GM18498 (cell line): ENCODE results near the gene GPR149.

ENCODE experiments used
- ATAC-seq: cut with Tn5 transposase; IDR thresholded peaks from one replicate; pipeline ENCODE4 v1.9.1; 2021; ENCODE audit warnings: mild to moderate bottlenecking, moderate library complexity; ENCODE audit not compliant: unreplicated experiment

Gene GPR149

DNA sequence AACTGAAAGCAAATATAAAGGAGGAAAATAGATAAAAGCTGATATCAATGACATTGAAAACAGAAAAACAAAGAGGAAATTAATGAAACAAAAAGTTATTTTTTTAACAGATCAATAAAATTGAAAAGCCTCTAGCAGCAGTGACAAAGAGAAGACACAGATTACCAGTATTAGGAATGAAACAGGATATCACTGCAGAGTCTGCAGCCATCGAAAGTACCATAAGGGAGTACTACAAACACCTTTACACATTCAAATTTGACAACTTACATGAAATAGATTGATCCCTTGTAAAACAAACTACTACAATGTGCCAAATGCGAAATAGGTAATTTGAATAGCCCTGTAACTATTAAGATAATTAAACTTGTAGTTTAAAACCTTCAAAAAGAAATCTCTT, 80.8 kb downstream of the GPR149 start:
- ATAC-seq = no peak

DNA sequence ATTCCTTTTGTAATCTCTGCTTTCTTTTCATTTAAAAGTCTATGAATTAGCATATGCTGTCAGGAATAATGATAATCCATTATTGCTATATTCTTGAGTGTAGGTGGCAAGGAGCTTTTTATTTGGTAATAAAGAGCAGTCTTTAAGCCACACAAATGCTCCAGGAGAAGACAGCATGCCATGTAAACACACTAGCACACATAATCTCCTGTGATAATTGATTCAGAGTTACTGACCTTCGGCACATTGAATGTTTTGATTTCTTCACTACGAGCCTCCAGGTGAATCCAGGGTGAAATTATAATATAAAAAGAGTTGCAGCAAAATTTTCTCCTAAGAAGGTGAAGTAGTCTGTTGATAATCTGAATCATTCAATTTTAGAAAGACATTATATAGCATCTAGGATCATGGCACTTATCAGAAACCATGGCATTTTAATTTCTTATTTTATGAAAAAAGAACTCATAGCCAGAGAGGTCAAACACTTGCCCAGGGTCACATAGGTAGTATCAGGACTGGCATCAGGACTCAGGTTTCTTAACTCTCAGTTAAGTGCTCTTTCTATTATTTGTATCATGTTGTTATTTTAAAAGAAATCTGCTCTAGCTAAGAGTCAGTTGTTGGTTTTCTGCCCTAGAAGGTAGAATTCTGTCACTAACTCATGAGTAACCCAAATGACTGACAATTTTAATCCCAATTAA, 84.4 kb downstream of the GPR149 start:
- ATAC-seq = no peak

DNA sequence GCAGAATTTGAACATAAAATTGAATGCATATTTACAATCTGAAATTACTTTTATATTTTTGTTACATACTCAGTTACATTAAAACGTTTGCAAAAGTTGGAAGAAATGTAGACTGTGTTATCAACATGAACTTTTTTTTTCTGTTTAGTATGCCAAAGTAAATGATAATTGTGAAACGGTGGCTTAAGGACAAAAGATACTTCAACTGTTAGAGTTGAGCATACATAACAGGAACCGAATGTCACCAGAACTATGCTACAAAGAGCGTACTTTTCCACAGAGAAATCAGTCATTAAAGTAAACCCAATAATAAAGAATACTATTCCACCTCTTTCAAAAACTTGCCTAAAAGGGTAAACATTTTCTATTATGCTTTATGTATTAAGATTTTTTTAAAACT, 91.4 kb downstream of the GPR149 start:
- no peak for ATAC-seq

DNA sequence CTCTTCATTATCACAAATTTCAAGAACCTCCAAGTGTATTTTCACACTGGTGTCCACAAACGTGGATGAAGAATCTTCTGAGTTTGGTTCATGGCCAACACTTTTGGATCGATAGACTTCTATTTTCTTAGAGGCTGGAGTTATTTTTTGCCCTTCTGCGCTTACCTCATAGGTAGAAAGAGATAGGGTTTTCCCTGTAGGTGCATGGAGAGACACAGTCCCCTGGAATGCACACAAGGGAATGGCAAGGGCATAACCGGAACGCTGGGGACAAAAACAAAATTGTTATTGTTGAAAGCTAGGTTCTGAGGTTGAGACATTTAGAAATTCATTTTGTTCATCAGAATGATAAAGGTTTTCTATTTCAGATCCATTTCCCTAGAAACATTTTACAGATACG, 92.0 kb downstream of the GPR149 start:
- no peak for ATAC-seq

DNA sequence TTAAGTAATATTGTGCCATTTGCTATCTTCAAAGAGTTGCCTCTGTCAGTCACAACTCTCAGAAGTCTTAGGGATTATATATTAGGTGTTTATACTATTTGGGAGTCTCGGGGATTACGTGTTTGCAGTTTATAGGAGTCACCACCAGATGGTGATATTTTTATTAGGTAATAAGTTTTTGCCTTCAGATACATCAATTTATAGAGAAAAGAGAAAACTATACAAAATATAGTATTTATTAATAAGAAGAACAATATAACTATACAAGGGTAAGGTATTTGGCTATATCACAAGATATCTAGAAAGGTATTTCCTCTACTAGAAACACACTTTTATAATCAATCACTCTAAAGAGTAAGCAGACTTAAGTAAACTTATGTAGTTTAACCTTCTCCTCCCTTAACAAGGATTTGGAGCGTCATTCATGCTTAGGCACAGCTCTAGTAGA, 95.0 kb downstream of the GPR149 start:
- ATAC-seq = peak; percentile 74

DNA sequence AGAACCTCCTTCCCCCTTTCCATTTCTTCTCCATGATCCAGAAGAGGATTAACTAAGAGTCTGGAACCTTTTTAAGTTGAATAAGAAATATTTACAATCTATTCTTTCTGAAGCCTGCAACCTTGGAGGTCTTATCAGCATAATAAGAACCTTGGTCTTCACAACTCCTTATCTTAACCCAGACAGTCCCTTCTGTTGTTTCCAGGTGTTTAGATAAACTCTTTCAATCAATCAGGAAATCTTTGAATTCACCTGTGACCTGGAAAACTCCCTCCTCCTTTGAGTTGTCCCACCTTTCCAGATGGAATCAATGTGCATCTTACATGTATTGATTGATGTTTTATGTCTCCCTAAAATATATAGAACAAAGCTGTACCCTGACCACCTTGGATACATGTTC, 102.1 kb downstream of the GPR149 start:
- no peak for ATAC-seq

DNA sequence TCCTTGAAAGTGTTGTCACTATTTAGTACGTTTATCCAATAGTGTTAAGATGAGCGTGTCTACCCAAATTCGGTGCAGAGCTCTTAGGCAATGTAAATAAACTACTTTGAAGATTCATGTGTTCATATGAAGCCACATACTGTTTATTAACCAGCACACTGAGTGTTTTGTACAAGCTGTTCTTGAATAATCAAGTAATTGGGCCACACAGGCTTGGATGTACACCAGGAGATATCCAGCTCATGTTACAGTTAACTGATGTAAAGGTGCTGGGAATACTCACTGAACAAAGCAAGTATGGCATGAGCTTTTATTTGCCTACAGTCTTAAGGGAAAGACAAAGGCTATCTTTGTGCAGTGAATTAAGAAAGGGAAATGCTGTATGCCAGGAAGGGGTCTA, 105.1 kb downstream of the GPR149 start:
- no peak for ATAC-seq

DNA sequence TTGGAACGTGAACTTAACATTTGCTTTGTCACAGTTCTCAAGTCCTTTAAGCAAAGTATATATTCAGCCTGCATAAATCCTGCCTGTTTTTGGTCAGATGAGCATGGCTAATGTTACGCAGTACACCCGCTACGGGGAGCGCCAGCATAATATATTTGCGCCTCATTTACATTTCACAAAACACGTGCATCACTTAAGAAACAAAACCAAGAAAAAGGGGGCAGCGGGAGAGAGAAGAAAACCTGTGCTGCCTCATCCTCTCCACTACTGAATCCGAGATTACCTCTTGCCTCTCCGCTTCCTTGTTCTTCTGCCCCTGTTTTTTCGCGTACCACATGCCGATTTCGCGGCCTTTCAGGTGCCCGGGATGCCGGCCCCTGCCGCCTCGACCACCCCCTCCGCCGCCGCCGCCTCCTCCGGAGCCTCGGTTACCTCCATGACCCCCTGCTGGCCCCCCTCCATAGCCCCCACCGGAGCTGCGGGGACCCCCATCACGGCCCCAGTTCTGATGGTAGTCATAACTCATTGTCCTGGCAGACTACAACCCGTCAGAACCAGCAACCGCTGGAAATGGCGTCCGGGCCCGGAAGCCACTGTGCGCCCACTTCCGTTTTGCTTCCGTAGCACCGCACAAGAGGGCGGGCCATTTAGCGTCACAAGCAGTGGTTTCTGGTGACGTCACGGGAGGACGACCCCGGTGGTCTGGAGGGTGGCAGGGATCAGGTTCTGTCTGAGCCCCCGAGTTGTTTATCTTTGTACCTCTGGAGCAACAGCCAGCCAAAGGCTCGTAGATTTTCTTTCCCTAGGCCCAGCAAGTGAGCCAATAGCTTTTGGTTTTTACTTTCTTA, 105.9 kb downstream of the GPR149 start, which contains the start of gene DHX36:
TSS of gene DHX36 (minus strand) at position 597 of the 848 bp plus-strand sequence. CDS start at position 526, 71 bp downstream.
- peak; percentile 95 for ATAC-seq

DNA sequence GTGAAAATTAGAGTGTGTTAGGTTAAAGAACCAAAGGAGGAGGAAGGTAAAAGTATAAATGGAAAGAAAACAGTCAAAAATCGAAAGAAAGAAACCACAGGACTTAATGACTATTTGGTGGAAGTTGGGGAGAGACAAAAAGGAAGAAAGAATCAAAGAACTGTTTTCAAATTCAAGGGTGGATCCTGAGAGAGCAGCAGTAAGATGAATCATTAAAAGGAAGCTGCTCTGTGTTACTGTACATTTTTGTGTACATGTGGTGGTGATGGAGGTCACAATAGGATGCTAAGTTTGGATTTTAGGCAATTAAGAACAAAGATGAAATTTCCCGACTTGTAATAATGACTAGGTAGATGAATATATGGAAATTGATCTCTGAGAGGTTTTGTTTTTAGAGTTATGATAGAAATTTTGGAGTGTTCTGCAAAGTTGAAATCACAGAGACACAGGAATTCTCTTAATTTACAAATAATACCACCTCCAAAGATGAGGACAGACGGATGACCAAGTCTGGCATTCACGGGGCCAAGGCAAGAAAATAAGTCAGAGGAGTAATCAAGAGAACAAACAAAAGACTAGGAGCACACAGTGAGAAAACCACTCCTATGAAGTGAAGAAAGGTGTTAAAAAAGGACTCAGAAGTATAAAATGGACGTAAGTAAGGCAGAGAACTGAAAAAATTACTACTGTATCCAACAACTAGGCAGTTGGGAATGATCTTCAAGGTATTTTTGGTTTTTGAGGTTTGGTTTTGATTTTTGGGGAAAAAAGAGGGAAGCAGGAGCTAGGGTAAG, 112.8 kb downstream of the GPR149 start:
- no peak for ATAC-seq

DNA sequence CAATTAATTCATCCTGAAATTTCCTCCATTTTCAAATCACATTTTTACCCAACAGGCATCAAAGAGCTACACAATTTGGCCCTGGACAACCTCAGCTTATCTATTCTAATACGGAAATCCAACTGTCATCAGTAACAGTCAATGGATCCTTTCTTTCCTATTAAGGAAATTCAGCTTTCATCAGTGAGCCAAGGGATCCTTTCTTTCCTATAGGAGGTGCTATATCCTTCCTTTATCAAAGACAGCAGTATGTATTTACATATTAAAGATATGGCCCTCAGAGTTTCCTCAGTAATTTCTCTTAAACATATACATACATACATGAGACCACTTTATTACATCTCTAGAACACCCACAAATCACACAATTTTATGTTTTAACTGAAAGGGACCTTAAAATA, 115.8 kb downstream of the GPR149 start:
- no peak for ATAC-seq

DNA sequence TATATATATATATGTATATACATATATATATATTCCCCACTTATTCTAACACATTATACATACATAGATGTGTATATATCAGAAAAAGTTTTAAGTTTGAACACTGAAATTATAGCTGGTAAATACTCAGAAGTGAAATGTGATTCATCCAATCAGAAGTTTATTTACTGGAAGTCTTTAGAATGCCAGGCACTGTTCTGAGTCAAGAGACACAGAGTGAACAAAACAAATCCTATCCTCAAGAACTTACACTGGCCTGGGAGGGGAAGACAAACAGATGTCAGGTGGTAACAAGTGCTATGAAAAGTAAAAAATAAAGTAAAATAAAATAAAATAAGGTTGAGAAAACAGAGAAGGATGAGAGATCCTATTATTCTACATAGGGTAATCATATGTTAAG, 119.2 kb downstream of the GPR149 start:
- ATAC-seq = no peak

DNA sequence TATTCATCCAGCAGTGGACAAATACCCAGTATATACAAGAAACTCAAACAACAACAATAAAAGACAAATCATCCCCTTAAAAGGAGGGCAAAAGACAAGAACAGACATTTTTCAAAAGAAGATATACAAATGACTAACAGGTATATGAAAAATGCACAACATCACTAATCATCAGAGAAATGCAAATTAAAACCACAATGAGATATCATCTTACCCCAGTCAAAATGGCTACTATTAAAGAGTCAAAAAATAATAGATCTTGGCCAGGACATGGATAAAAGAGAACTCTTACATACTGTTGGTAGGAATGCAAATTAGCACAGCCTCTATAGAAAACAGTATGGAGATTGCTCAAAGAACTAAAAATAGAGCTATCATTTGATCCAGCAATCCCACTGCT, 122.6 kb downstream of the GPR149 start:
- ATAC-seq = no peak

DNA sequence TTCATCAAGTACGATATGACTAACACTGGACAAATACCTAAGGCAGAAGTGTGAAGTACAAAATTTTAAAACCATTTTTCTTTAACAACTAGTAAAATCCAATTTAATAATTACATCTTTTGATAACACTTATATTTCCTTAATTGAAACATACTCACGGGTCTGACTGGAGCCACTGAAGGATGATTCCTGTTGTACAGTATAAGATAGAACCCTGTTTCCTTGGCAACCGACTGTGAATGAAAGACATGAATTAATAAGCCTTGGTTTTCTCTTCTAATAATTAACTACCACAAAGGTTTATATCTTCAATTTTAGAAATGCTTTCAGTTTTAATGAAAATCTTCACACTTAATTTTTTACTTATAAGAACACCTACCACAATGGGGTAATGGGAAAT, 125.1 kb downstream of the GPR149 start:
- ATAC-seq = no peak

DNA sequence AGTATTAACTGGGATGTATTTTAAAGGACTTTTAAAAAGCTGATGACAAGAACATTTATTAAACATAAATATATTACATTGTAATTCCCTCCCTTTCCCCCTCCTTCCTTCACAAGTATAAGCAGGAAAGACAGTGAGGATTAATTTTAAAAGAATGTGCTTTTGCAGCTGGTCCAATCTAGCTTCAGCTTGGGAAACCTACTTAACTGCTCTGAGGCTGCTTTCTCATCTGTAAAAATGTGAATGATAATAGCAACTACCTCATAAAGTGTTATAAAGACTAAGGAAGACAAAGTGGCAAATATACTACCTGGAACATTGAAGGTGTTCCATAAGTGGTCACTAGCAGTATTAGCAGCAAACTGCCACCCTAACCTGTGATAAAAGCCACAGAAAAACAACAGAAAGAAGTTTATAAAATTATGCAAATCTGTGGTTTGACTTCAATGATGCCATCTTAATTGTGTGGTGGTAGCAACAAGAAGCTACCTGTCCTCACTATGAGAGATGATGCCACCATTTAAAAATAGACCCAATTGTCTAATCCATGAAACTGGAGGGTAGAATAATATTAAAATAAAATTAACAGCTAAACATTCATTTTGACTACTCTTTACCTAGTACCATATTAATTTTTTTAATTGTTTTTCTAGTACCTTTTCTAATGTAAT, 125.7 kb downstream of the GPR149 start:
- ATAC-seq = no peak

DNA sequence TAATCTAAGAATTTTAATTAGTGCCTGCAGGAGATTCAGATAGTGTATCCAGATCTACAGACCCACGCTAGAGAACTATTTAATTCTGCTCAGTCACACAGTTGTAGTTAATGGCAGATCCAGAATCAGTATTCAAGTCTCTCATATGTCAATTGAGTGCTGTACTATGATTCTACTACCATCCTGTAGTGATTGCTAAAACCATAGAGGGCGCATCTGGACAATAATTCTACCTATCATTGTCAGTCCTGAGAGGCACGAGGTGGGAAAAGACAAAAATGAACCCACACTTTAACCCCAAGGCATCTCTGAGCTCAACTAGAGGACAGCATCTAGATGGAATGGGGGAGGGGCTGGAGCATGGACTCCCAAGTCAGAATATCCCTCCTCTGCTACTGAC, 128.4 kb downstream of the GPR149 start:
- ATAC-seq = no peak

DNA sequence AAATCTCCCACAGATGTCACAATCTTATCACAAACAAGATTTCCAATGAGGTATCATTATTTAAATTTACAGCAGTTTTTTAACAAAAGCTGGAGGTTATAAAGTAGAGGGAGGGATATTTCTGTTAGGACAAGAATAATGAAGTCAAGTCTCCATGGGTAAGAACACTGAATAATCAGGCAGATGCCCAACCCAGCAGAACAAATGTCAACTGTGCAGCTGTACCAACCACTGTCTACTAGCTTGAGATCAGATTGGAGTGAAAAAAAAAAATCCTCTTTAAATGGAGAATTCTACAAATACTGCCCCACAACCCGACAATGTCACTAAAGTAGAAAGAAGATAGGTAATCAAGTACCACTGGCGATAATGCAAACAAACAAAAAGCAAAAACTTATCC, 136.0 kb downstream of the GPR149 start:
- no peak for ATAC-seq

DNA sequence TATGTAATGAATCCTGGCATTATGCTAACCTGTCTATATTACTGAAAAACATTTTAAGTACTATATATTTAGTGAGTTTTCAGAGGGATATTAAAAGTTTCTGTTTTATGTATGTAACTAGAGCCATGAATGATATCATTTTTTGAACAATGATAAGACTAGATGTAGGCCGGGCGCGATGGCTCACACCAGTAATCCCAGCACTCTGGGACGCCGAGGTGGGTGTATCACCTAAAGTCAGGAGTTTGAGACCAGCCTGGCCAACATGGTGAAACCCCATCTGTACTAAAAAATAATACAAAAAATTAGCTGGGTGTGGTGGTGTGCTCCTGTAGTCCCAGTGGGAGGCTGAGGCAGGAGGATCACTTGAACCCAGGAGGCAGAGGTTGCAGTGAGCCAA, 139.8 kb downstream of the GPR149 start:
- no peak for ATAC-seq
